HCT116 (cell line): ENCODE results near the gene PRLR. TPM values are rescaled to one million over a fixed set of nuclear protein-coding genes. Genes with fewer than 3 reads are reported as not detected.

ENCODE experiments used
- ATAC-seq: fragments of 200-7000 bp; cut with Tn5 transposase; 2 replicates; pipeline ENCODE4 v1.9.1; 2020; ENCODE audit warnings: mild to moderate bottlenecking, moderate library complexity
- BruUV-seq: library from RNA; stranded (reverse); fragments of 400-500 nt; replicated peaks from 2 replicates; lab custom pipeline; 2021; lab: Mats Ljungman, UMichigan
- CTCF ChIA-PET: fragments of 300-600 bp; sonication (Branson Sonifier 250); formaldehyde crosslinking; loops from one replicate; lab custom pipeline; 2021; ENCODE audit warnings: antibody characterized with exemption; lab: Charles Lee
- POLR2A ChIA-PET: fragments of 300-600, 350-600 bp; sonication (Branson Sonifier 250); formaldehyde crosslinking; loops from one replicate; lab custom pipeline; 2021; ENCODE audit warnings: antibody characterized with exemption; lab: Charles Lee
- RAD21 ChIA-PET, 2 experiments: fragments of 300-600 bp; sonication (Branson Sonifier 250); formaldehyde crosslinking; loops; one replicate each; lab custom pipeline; 2023; ENCODE audit warnings: low total read pairs in 2 of 2; ENCODE audit not compliant: uncharacterized antibody in 2 of 2, unreplicated experiment in 2 of 2, low non-redundant PET in 1 of 2; lab: Charles Lee
- DNase-seq: peaks from one replicate; pipeline ENCODE4 v3.0.0-alpha.2; 2010; ENCODE audit warnings: low read depth, low spot score
- H2AFZ ChIP-seq: fragments of 200-600 bp; shearing (Covaris generic), sonication (generic); 2 replicates; pipeline ENCODE4 v1.6.1; 2017; ENCODE audit warnings: low read depth, mixed run types, mixed read lengths, antibody characterized with exemption, low read length; ENCODE audit not compliant: poor library complexity, severe bottlenecking
- H3K27ac ChIP-seq: 2 replicates; pipeline ENCODE4 v1.5.1; 2012; ENCODE audit warnings: low read depth, low read length
- H3K27me3 ChIP-seq: fragments of 200-600 bp; sonication (generic); 2 replicates; pipeline ENCODE4 v1.6.1; 2016; ENCODE audit warnings: mixed run types, low read length, mixed read lengths; ENCODE audit not compliant: insufficient read depth
- H3K36me3 ChIP-seq, 2 experiments: fragments of 200-500 bp in 1 of 2; fragments of 200-600 bp in 1 of 2; sonication (Bioruptor generic) in 1 of 2; sonication (generic) in 1 of 2; 2 replicates each; pipeline versions ENCODE4 v1.5.1 to v1.6.1; 2014 to 2016; ENCODE audit warnings: low read length in 2 of 2, inconsistent platforms in 1 of 2, mixed read lengths in 1 of 2, mixed run types in 1 of 2; ENCODE audit not compliant: insufficient read depth in 2 of 2, control insufficient read depth in 1 of 2
- H3K4me1 ChIP-seq, 2 experiments: fragments of 200-600 bp in 1 of 2; sonication (generic) in 1 of 2; 2 replicates each; pipeline versions ENCODE4 v1.5.1 to v1.6.1; 2012 to 2017; ENCODE audit warnings: low read length in 2 of 2, inconsistent platforms in 1 of 2, mild to moderate bottlenecking in 1 of 2, mixed read lengths in 1 of 2, mixed run types in 1 of 2, moderate library complexity in 1 of 2; ENCODE audit not compliant: insufficient read depth in 2 of 2, control insufficient read depth in 1 of 2
- H3K4me2 ChIP-seq: fragments of 200-600 bp; sonication (generic); 2 replicates; pipeline ENCODE4 v1.6.1; 2017; ENCODE audit warnings: mixed run types, low read length, mixed read lengths
- H3K4me3 ChIP-seq, 2 experiments: fragments of 200-600 bp in 1 of 2; sonication (generic) in 1 of 2; replicated peaks in 1 of 2; 2 replicates each; pipeline ENCODE4 v1.5.1; 2011 to 2016; ENCODE audit warnings: low read length in 2 of 2, control low read depth in 1 of 2, low read depth in 1 of 2, mild to moderate bottlenecking in 1 of 2, mixed read lengths in 1 of 2, mixed run types in 1 of 2
- H3K79me2 ChIP-seq: fragments of 200-600 bp; sonication (generic); 2 replicates; pipeline ENCODE4 v1.6.1; 2017; ENCODE audit warnings: mild to moderate bottlenecking, mixed run types, low read length, moderate library complexity, mixed read lengths; ENCODE audit not compliant: insufficient read depth
- H3K9ac ChIP-seq: fragments of 200-600 bp; sonication (generic); 2 replicates; pipeline ENCODE4 v1.6.1; 2016; ENCODE audit warnings: low read length, mixed read lengths
- H3K9me2 ChIP-seq: fragments of 200-600 bp; sonication (generic), shearing (Covaris generic); 2 replicates; pipeline ENCODE4 v1.6.1; 2017; ENCODE audit warnings: mixed run types, mild to moderate bottlenecking, moderate library complexity; ENCODE audit not compliant: insufficient read depth
- H3K9me3 ChIP-seq, 2 experiments: fragments of 200-500 bp in 1 of 2; fragments of 200-600 bp in 1 of 2; sonication (Bioruptor generic) in 1 of 2; sonication (generic) in 1 of 2; 2 replicates each; pipeline ENCODE4 v1.6.1; 2014 to 2017; ENCODE audit warnings: low read length in 2 of 2, mixed read lengths in 2 of 2, inconsistent platforms in 1 of 2, low read depth in 1 of 2, mild to moderate bottlenecking in 1 of 2, mixed run types in 1 of 2, moderate library complexity in 1 of 2; ENCODE audit not compliant: control insufficient read depth in 1 of 2, insufficient read depth in 1 of 2
- H4K20me1 ChIP-seq: fragments of 200-600 bp; sonication (generic), shearing (Covaris generic); 2 replicates; pipeline ENCODE4 v1.6.1; 2017; ENCODE audit warnings: mixed run types, mild to moderate bottlenecking, moderate library complexity; ENCODE audit not compliant: insufficient read depth
- CBX3 ChIP-seq: IDR thresholded peaks from 2 replicates; pipeline ENCODE4 v1.6.1; 2012; ENCODE audit warnings: low read depth
- CEBPB ChIP-seq: IDR thresholded peaks from 2 replicates; pipeline ENCODE4 v1.6.1; 2012; ENCODE audit warnings: low read depth
- ELF1 ChIP-seq: IDR thresholded peaks from 2 replicates; pipeline ENCODE4 v1.6.1; 2012; ENCODE audit warnings: low read depth, borderline replicate concordance
- EZH2 ChIP-seq: fragments of 200-600 bp; sonication (generic); IDR thresholded peaks from 2 replicates; pipeline ENCODE4 v1.6.1; 2017; ENCODE audit warnings: antibody characterized with exemption, mixed run types
- FOSL1 ChIP-seq: IDR thresholded peaks from 2 replicates; pipeline ENCODE4 v1.6.1; 2012; ENCODE audit warnings: low read depth
- POLR2AphosphoS5 ChIP-seq: IDR thresholded peaks from 2 replicates; pipeline ENCODE4 v1.6.1; 2011; ENCODE audit warnings: mild to moderate bottlenecking, low read depth, low read length, moderate library complexity
- SIN3A ChIP-seq: IDR thresholded peaks from 2 replicates; pipeline ENCODE4 v1.6.1; 2012; ENCODE audit warnings: low read depth
- SP1 ChIP-seq: IDR thresholded peaks from 2 replicates; pipeline ENCODE4 v1.6.1; 2012; ENCODE audit warnings: low read depth
- SRF ChIP-seq: IDR thresholded peaks from 2 replicates; pipeline ENCODE4 v1.6.1; 2012; ENCODE audit warnings: low read depth
- YY1 ChIP-seq: IDR thresholded peaks from 2 replicates; pipeline ENCODE4 v1.6.1; 2011; ENCODE audit warnings: low read length, low read depth, moderate library complexity, mild to moderate bottlenecking; ENCODE audit not compliant: insufficient replicate concordance; ENCODE audit errors: extremely low read depth
- ZFX ChIP-seq: fragments of 450-650 bp; IDR thresholded peaks from 2 replicates; pipeline ENCODE4 v1.6.1; 2017
- intact Hi-C: fragments of 100-400 bp; cut with micrococcal nuclease; formaldehyde crosslinking; loops from 2 replicates; pipeline ENCODE4 v1.10.0; 2022
- total RNA-seq: library from RNA; stranded (reverse); gene quantifications from one replicate; pipeline ENCODE4 v1.2.1, GENCODE V29; 2021; ENCODE audit not compliant: unreplicated experiment
- TF ChIP-seq, protein P1 (sequence below): IDR thresholded peaks from 2 replicates; pipeline ENCODE4 v1.6.1; 2012
- TF ChIP-seq, protein P2 (sequence below): IDR thresholded peaks from 2 replicates; pipeline ENCODE4 v1.6.1; 2011; ENCODE audit warnings: mild to moderate bottlenecking, low read length, moderate library complexity; ENCODE audit not compliant: insufficient replicate concordance; ENCODE audit errors: extremely low read depth
- TF ChIP-seq, protein P3 (sequence below): IDR thresholded peaks from 2 replicates; pipeline ENCODE4 v1.6.1; 2012; ENCODE audit warnings: low read depth
- TF ChIP-seq, protein P4 (sequence below): IDR thresholded peaks from 2 replicates; pipeline ENCODE4 v1.6.1; 2012

The PRLR gene
- total RNA-seq, 1 experiment from 2014 or later, result 0.10 TPM

DNA sequence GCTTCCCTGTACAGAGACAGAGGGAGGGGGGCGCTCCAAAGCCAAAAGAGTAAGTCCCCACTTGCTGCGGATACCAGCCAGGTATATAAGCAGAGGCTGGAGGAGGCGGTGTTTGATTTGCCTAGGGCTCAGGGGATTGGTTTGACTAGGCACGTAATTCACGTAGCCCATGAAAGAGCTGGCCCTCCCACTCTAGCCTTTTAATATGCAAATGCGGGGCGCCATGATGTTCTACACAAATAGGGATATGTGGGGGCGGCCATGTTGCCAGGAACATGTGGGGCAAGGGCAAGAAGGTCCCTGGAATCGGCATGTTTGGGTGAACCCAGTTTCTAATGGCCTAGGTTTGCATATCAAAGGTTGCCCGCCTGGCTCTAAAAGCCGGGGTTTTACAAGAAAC is 3.3 kb upstream of the PRLR start (continued):
- TF ChIP-seq SP1 (no peak), CBX3 (no peak), EZH2 (no peak), YY1 (no peak), POLR2AphosphoS5 (no peak)

DNA sequence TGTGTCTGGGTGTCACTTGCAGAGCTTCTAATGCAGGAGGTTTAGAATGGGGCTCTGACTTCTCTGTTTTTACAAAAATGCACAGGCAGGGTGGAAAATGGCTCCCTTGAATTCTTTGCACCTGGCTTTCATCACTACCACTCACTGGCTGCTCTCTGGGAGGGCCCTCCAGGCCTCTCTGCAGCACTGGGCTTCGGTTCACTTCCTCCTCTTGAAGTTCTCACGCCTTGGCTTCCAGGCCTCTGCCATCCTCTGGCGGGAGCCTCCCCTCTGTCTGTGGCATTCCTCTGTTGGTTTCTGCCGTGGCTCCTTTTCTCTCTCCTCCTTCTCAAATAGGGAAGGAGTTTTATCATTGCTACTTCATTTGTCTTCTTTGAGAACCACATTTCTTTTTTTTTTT is 2.8 kb upstream of the PRLR start:
- H2AFZ ChIP-seq, result no peak overlapping the region
- TF ChIP-seq ELF1 (no peak), FOSL1 (no peak), POLR2AphosphoS5 (no peak), SIN3A (no peak), CEBPB (no peak), SP1 (no peak), ZFX (no peak), CBX3 (no peak), EZH2 (no peak), SRF (no peak)
- TF ChIP-seq, protein P1, sequence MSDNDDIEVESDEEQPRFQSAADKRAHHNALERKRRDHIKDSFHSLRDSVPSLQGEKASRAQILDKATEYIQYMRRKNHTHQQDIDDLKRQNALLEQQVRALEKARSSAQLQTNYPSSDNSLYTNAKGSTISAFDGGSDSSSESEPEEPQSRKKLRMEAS, result no peak
- TF ChIP-seq, protein P2, sequence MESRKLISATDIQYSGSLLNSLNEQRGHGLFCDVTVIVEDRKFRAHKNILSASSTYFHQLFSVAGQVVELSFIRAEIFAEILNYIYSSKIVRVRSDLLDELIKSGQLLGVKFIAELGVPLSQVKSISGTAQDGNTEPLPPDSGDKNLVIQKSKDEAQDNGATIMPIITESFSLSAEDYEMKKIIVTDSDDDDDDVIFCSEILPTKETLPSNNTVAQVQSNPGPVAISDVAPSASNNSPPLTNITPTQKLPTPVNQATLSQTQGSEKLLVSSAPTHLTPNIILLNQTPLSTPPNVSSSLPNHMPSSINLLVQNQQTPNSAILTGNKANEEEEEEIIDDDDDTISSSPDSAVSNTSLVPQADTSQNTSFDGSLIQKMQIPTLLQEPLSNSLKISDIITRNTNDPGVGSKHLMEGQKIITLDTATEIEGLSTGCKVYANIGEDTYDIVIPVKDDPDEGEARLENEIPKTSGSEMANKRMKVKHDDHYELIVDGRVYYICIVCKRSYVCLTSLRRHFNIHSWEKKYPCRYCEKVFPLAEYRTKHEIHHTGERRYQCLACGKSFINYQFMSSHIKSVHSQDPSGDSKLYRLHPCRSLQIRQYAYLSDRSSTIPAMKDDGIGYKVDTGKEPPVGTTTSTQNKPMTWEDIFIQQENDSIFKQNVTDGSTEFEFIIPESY, result no peak
- TF ChIP-seq, protein P3, sequence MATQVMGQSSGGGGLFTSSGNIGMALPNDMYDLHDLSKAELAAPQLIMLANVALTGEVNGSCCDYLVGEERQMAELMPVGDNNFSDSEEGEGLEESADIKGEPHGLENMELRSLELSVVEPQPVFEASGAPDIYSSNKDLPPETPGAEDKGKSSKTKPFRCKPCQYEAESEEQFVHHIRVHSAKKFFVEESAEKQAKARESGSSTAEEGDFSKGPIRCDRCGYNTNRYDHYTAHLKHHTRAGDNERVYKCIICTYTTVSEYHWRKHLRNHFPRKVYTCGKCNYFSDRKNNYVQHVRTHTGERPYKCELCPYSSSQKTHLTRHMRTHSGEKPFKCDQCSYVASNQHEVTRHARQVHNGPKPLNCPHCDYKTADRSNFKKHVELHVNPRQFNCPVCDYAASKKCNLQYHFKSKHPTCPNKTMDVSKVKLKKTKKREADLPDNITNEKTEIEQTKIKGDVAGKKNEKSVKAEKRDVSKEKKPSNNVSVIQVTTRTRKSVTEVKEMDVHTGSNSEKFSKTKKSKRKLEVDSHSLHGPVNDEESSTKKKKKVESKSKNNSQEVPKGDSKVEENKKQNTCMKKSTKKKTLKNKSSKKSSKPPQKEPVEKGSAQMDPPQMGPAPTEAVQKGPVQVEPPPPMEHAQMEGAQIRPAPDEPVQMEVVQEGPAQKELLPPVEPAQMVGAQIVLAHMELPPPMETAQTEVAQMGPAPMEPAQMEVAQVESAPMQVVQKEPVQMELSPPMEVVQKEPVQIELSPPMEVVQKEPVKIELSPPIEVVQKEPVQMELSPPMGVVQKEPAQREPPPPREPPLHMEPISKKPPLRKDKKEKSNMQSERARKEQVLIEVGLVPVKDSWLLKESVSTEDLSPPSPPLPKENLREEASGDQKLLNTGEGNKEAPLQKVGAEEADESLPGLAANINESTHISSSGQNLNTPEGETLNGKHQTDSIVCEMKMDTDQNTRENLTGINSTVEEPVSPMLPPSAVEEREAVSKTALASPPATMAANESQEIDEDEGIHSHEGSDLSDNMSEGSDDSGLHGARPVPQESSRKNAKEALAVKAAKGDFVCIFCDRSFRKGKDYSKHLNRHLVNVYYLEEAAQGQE, result no peak
- TF ChIP-seq, protein P4, sequence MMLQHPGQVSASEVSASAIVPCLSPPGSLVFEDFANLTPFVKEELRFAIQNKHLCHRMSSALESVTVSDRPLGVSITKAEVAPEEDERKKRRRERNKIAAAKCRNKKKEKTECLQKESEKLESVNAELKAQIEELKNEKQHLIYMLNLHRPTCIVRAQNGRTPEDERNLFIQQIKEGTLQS, result no peak
- TF ChIP-seq, all 23 proteins: peak for 0
- ChIA-PET CTCF (no interaction called here), POLR2A (no interaction called here), RAD21 (no interaction called here)
- Histone ChIP-seq H3K79me2 (no peaks in the 10 kb centered on the region), H3K4me3 (no peak overlapping the region), H3K27ac (no peak overlapping the region), H3K4me2 (no peak overlapping the region), H3K9ac (no peak overlapping the region), H3K9me2 (no peaks in the 10 kb centered on the region), H4K20me1 (no peaks in the 10 kb centered on the region), H3K36me3 (no peaks in the 10 kb centered on the region), H3K4me1 (no peaks in the 10 kb centered on the region), H3K9me3 (no peaks in the 10 kb centered on the region), H3K27me3 (peaks cover 9% of the 10 kb centered on the region; the same call in 1 of the 2 replicates)
- no peak for ATAC-seq
- DNase-seq, result no peak
- BruUV-seq, result no TSS peak
- intact Hi-C loops, result no loop called here
